Fibroblast of skin of left quadriceps (primary cell): ENCODE results near the gene LEMD3.

Source experiments
- DNase-seq, 2 experiments: peaks; one replicate each; pipeline ENCODE4 v3.0.0-alpha.2; 2013; ENCODE audit warnings: low read depth in 2 of 2

LEMD3 gene

GRCh38 chr12:65170209-65170881 lies 962 bp downstream of the LEMD3 start:
- no peak for DNase-seq

- no peak for DNase-seq
Observed at GRCh38 chr12:65171073-65171472, 1.7 kb downstream of the LEMD3 start.

DNA sequence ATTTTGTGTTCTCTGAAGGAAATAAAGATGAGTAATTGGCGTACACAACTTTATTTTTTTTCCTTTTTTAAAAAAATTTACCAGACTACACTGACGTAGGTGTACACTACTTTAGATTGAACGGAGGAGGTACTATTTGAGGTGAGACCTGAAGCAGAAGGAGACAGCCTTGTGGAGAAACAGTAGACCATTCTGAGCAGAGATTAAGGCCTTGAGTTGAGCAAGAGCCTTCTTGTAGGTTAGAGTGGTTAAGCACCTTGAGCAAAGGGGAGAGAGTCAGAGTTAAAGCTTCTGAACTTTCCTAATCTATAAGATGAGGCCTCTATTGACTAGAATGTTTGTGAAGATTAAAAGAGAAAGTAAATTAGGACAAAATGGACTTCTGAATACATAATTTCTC lies 2.5 kb downstream of the LEMD3 start:
- no peak for DNase-seq

GRCh38 chr12:65175385-65175784 lies 6.0 kb downstream of the LEMD3 start:
- no peak for DNase-seq

DNA sequence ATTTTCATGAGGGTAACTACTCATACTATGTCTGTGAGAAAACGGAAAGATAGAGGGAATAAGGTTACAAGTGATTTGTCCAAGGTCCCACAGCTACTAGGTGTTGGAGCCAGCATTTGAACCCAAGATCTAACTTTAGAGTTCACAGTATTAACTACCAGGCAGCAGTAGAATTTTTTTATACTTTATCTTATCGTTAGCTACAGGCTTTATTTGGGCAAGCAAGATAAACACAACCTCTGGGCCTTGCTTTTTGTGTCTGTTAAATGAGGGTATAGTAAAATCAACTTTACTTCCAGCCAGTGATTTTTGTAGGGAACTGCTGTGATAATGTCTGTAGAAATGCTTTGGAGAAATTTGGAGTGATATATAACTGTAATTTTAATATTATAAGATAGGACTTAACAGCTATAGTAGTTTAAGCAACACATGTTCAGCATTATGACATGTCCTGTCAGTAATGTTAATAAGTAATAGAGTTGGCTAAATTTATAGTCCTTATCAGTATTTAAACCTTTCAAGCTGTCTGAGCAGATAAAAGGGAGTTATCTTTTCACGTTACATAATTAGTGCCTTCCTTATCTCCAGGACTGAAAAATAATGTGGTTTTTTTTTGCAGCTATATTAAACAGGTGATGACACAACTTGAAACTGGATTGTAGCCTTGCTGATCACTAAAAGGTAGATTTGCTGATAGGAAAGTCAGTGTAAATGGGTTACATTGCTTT lies 12.8 kb downstream of the LEMD3 start:
- DNase-seq, result no peak

- no peak for DNase-seq
Observed at GRCh38 chr12:65184176-65184857, 14.9 kb downstream of the LEMD3 start.

DNA sequence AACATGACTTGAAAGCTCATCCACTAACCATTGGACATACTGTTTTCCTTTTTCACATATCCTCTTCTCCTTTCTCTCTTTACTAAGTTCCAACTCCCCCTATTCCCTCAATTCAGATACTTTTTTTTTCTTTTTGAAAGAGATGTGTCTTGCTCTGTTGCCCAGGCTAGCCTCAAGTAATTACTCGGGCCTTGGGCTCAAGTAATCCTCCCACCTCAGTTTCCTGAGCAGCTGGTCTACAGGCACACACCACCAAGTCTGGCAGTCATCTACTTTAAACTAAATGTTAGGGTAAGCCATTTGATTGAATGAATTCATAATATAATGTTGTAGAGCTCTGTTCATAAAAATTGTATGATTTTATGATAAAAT lies 15.5 kb downstream of the LEMD3 start:
- DNase-seq, result no peak

DNA sequence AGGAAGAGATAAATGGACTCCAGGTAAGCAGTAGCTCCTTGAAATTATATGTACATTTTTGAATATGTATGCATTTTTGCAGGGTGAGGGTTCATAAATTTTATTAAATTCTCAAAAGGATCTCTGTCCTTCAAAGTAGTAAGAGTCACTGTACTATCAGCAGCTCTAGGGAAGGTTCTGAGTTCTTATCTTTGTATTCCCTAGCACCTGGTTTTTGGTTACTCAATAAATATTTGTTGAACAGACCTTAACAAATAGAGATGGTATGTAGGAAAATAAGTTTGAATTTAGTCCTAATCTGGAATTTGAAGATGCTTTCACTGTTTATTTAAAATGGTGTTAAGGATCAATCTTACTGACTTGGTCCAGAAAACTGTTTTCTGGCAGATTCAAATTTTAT lies 18.3 kb downstream of the LEMD3 start:
- no peak for DNase-seq

- no peak for DNase-seq
Observed at GRCh38 chr12:65188179-65188701, 18.9 kb downstream of the LEMD3 start.

DNA sequence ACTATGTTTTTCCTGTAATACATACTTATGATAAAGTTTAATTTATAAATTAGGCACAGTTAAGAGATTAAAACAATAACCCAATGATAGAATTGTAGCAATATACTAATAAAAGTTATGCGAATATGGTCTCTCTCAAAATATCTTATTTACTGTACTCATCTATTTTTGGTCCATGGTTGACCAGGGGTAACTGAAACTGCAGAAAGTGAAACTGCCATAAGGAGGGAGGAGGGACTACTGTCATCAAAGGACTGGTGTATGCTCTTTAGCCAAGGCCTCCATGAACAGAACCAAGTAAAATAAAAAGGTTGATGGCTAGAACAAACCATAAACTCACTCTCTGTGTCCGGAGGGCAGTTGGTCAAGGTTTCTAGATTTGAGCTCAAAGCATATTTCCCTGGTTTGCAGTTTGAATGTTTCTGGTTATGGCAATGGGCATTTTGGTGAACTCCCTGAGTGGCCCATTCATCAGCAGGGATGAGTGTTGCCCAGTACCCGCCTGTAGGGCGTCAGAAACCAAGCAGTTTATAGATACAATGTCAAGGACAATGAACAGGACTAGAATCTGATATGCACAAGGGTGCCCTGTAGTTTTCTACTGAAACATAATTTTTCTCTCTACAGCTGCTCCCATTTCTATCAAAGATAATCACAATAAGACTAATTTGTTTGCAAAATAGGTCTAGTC lies 19.8 kb downstream of the LEMD3 start:
- DNase-seq, result no peak

DNA sequence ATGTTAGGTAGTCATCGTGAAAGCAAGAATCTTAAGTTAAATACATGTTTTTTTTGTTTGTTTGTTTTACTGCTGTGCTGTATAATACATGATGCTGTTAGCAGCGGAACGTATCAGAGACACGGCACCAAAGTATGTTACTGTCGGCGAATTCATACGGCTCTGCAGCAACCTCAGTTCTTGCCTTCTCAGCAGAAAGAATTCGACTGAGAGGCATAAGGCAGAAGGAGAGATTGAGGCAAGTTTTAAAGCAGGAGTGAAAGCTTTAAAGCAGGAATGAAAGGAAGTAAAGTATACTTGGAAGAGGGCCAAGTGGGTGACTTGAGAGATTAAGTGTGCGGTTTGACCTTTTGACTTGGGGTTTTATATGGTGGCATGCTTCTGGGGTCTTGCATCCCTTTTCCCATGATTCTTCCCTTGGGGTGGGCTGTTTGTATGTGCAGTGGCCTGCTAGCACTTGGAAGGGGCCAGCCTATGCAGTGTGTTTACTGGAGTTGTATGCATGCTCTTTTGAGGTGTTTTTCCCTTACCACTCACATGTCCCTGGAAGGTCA lies 23.7 kb downstream of the LEMD3 start:
- DNase-seq, result no peak

DNA sequence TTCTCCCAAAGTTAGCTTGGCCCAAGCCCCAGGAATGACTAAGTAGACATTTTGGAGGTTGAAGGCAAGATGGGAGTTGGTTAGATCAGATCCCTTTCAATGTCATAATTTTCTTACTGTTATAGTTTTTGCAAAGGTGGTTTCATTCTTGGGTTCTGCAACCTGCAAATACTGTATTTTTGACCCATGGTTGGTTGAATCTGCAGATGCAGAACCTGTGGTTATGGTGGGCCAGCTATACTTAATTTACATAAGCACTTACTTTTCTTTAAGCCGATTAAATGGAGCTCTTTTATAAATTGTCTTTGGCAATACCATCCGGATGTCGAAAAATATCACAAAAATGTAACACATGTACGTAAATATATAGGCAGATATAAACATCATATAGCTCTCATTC lies 25.6 kb downstream of the LEMD3 start:
- no peak for DNase-seq

DNA sequence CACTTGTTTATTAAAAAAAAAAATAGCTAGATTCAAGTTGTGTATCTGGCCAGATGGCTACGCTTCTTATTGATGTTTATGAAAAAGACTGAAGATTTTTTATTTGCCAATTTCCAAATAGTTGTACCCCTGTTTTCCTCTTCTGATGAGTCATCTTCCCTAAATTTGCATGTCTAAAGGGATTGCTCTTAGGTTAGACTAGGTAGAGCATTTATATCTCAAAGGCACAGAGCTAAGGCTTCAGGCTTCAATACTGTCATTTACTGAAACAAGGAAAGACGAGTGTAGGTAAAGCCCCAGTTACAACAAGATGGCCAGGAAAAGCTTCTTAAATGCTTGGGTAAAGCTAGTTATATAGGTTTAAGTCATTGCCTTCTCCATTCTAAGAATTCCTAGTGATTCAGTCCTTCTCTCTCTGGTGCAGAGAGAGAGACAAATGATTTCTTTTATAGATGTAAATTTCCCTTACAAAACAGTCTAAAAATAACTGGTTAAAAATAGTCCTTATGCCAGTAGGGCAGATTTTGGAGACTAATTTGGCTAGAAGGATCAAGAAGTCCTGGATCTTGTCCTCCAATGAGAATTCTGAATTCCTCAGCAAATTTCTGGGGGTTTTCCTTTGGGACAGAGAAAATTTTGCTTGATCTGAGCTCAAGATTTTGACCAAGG lies 26.1 kb downstream of the LEMD3 start:
- no peak for DNase-seq

DNA sequence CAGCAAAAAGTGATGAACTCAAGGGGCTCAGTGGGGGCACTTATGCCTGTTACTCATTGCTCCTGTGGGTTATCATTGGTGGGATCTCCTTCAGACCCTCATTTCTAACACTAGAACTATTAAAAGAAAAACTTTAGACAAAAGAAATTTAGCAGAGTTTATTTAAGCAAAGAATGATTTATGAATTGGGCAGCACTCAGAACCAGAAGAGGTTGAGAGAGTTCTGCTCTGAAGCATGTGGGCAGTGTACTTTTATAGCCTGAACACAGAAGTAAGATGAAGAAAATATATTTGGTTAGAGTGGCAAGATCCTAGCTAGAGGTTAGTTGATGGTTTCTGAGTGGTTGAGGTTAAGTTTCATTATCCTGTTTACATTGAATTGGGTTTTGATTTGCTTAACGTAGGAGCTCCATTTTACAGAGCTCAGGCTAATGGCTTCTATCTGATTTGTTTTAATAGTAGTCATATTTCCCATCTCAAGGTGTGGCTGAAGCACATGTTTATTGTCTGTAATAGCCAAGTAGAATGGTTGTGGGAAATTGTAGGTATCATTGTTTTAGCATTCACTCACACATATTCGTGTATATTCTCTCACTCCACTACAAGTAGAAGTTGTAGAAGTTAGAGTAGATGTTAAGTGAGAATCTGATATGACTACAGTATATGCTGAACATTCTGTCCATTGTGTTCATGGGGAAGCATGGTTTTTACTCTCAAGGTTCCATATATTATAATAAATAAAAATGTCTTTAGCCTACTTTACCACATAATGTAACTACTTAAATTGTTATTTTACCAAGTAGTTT lies 27.6 kb downstream of the LEMD3 start:
- DNase-seq, result no peak

GRCh38 chr12:65199604-65200003 lies 30.2 kb downstream of the LEMD3 start:
- DNase-seq, result peak in 1 of 2 experiments; percentile 11

DNA sequence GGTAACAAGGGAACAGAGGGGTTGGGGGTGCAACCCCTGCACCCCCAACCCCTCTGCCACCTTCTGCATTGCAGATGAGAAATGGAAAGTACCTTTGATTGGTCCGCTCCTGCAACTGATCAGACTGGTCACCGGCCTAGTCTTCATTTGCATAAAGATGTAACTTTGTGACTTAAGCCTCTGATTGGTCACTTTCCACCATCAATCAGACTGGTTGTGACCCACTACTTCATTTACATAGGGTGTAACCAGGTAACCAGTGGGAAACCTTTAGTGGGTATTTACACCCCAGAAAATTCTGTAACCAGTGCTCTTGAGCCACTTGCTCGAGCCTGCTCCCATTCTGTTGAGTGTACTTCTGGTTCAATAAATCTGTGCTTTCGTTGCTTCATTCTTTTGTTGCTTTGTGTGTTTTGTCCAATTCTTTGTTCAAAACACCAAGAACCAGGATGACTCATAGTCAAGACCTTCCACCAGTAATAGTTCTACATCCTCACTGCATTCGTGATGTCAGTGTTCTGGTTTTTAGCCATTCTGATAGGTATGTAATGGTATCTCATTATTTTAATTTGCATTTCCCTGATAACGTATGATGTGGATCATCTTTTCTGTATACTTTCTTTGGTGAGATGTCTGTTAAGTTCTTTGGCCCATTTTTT lies 30.8 kb downstream of the LEMD3 start:
- DNase-seq, result no peak

DNA sequence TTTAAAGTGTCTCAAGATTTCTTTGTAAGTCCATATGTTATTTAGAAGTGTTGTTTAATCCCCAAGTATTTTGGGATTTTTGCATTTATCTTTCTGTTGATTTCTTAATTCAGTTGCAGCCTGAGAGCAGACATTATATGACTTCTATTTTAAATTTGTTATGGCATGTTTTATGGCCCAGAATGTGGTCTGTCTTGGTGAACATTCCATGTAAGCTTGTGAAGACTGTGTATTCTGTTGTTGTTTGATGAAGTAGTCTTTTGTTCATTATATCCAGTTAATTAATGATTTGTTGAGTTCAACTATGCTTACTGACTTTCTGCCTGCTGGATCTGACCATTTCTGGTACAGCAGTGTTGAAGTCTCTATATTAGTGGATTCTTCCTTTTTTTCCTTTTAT lies 34.0 kb downstream of the LEMD3 start:
- no peak for DNase-seq

DNA sequence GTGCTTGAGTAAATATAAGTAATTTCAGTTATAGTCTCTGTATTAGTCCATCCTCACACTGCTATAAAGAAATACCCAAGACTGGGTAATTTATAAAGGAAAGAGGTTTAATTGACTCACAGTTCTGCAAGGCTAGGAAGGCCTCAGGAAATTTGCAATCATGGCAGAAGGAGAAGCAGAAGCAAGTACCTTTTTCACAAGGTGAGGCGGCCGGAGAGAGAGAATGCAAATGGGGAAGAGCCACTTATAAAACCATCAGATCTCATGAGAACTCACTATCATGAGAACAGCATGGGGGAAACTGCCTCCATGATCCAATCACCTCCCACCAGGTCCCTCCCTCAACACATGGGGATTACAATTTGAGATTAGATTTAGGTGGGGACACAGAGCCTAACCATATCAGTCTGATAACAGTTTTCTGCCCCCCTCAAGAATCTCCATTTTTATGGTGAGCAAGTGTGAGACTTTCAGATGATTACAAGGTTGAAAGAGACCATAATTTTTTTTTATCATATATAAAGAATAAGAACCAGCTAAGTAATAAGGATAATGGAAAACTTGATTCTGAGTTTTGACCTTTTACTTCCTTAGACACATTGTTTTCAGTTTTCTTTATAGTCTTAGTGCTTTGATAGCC lies 35.6 kb downstream of the LEMD3 start:
- no peak for DNase-seq

DNA sequence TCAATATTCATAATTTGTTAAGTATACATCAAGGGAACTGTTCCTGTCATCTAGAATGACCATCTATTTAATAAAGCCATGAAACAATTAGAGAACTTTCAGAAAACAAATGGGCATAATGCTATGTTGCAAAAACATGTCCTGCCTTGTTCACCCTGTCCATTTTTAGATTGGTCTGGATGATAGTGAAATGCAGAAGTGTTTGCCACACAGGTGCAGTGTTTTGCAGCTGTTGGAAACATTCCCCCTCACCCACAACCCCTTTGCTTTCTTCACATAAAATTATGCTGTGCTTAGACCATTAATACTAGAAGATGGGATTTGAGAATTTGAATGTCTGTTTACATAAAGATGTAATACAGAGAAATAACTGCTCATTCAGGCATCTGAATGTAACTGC lies 36.5 kb downstream of the LEMD3 start:
- no peak for DNase-seq

GRCh38 chr12:65208125-65208524 lies 38.7 kb downstream of the LEMD3 start:
- DNase-seq, result no peak
